ENCODE measurements around the gene VPS4B.

DNA sequence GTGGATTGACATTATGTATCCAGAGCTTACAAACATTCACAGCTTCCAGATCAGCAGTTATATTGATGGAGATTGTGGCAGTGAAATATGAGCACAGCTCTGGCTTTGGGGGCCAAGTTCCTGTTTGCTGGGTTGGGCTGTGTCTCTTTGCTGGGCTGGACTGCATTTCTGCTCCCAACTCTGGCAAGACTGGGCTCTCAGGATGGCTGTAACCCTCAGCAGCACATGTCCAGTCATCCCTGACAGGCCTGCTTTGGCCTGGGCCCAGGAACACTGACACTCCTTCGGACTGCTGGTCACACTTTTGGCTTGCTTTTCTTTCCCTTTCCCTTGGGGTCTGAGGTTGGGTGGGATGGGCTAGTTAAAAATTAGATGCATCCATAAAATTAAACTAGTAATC, 17.9 kb upstream of the VPS4B start:
- TF ChIP-seq, protein P1, sequence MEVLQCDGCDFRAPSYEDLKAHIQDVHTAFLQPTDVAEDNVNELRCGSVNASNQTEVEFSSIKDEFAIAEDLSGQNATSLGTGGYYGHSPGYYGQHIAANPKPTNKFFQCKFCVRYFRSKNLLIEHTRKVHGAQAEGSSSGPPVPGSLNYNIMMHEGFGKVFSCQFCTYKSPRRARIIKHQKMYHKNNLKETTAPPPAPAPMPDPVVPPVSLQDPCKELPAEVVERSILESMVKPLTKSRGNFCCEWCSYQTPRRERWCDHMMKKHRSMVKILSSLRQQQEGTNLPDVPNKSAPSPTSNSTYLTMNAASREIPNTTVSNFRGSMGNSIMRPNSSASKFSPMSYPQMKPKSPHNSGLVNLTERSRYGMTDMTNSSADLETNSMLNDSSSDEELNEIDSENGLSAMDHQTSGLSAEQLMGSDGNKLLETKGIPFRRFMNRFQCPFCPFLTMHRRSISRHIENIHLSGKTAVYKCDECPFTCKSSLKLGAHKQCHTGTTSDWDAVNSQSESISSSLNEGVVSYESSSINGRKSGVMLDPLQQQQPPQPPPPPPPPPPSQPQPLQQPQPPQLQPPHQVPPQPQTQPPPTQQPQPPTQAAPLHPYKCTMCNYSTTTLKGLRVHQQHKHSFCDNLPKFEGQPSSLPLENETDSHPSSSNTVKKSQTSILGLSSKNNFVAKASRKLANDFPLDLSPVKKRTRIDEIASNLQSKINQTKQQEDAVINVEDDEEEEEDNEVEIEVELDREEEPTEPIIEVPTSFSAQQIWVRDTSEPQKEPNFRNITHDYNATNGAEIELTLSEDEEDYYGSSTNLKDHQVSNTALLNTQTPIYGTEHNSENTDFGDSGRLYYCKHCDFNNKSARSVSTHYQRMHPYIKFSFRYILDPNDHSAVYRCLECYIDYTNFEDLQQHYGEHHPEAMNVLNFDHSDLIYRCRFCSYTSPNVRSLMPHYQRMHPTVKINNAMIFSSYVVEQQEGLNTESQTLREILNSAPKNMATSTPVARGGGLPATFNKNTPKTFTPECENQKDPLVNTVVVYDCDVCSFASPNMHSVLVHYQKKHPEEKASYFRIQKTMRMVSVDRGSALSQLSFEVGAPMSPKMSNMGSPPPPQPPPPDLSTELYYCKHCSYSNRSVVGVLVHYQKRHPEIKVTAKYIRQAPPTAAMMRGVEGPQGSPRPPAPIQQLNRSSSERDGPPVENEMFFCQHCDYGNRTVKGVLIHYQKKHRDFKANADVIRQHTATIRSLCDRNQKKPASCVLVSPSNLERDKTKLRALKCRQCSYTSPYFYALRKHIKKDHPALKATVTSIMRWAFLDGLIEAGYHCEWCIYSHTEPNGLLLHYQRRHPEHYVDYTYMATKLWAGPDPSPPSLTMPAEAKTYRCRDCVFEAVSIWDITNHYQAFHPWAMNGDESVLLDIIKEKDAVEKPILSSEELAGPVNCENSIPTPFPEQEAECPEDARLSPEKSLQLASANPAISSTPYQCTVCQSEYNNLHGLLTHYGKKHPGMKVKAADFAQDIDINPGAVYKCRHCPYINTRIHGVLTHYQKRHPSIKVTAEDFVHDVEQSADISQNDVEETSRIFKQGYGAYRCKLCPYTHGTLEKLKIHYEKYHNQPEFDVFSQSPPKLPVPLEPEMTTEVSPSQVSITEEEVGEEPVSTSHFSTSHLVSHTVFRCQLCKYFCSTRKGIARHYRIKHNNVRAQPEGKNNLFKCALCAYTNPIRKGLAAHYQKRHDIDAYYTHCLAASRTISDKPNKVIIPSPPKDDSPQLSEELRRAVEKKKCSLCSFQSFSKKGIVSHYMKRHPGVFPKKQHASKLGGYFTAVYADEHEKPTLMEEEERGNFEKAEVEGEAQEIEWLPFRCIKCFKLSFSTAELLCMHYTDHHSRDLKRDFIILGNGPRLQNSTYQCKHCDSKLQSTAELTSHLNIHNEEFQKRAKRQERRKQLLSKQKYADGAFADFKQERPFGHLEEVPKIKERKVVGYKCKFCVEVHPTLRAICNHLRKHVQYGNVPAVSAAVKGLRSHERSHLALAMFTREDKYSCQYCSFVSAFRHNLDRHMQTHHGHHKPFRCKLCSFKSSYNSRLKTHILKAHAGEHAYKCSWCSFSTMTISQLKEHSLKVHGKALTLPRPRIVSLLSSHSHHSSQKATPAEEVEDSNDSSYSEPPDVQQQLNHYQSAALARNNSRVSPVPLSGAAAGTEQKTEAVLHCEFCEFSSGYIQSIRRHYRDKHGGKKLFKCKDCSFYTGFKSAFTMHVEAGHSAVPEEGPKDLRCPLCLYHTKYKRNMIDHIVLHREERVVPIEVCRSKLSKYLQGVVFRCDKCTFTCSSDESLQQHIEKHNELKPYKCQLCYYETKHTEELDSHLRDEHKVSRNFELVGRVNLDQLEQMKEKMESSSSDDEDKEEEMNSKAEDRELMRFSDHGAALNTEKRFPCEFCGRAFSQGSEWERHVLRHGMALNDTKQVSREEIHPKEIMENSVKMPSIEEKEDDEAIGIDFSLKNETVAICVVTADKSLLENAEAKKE (CRISPR knock-in tag; IDR thresholded peaks at IDR 0.05): no peak
- no peak for TF ChIP-seq EZH2 (IDR thresholded peaks at IDR 0.05; ENCODE audit: low read depth, unreplicated experiment)
- TF ChIP-seq CTCF (conservative IDR thresholded peaks at IDR 0.05; ENCODE audit: low read depth in 2 of 2): no peak
- no peak for TF ChIP-seq POLR2AphosphoS5 (IDR thresholded peaks at IDR 0.05; ENCODE audit: low read depth)

Measured in GM23338 (cell line).